Stimulated activated CD4-positive, alpha-beta T cell treated with anti-CD3 and anti-CD28 coated beads, Interleukin-4, amount 100 ng/mL, for 1 hour (primary cell): ENCODE measurements around the gene EYA4.

Experiments
- DNase-seq: peaks from one replicate; pipeline ENCODE4 v3.0.0-alpha.2; 2020

The EYA4 gene

GRCh38 chr6:133241086-133241900 is at the start of gene EYA4:
TSS of gene EYA4 (plus strand) at chr6:133241357. CDS start at chr6:133274781, 33,424 bp downstream.
- DNase-seq, result no peak

GRCh38 chr6:133193396-133193795 is 47.8 kb upstream of the EYA4 start:
- no peak for DNase-seq

GRCh38 chr6:133198725-133199124 is 42.4 kb upstream of the EYA4 start:
- no peak for DNase-seq

- no peak for DNase-seq
Measured at GRCh38 chr6:133201231-133201630, 39.9 kb upstream of the EYA4 start.

- no peak for DNase-seq
Measured at GRCh38 chr6:133202610-133203343, 38.4 kb upstream of the EYA4 start.

- no peak for DNase-seq
Measured at GRCh38 chr6:133203344-133203697, 37.8 kb upstream of the EYA4 start.

GRCh38 chr6:133205304-133205703 is 35.9 kb upstream of the EYA4 start:
- DNase-seq, result no peak

GRCh38 chr6:133206942-133207341 is 34.2 kb upstream of the EYA4 start:
- DNase-seq, result no peak

GRCh38 chr6:133207754-133208153 is 33.4 kb upstream of the EYA4 start:
- DNase-seq, result no peak

GRCh38 chr6:133208183-133208755 is 32.9 kb upstream of the EYA4 start:
- no peak for DNase-seq

- no peak for DNase-seq
Measured at GRCh38 chr6:133214267-133214666, 26.9 kb upstream of the EYA4 start.

- DNase-seq, result no peak
Measured at GRCh38 chr6:133218852-133219251, 22.3 kb upstream of the EYA4 start.

GRCh38 chr6:133223452-133224029 is 17.6 kb upstream of the EYA4 start:
- no peak for DNase-seq

GRCh38 chr6:133225560-133225959 is 15.6 kb upstream of the EYA4 start:
- DNase-seq, result no peak

- DNase-seq, result no peak
Measured at GRCh38 chr6:133227344-133227743, 13.8 kb upstream of the EYA4 start.

- no peak for DNase-seq
Measured at GRCh38 chr6:133230052-133230451, 11.1 kb upstream of the EYA4 start.

- no peak for DNase-seq
Measured at GRCh38 chr6:133235221-133235620, 5.9 kb upstream of the EYA4 start.

GRCh38 chr6:133236932-133237331 is 4.2 kb upstream of the EYA4 start:
- no peak for DNase-seq

- DNase-seq, result no peak
Measured at GRCh38 chr6:133240511-133241085, 559 bp upstream of the EYA4 start.

- no peak for DNase-seq
Measured at GRCh38 chr6:133241901-133242636, 912 bp downstream of the EYA4 start.

- DNase-seq, result no peak
Measured at GRCh38 chr6:133242637-133243585, 1.8 kb downstream of the EYA4 start.
